Immature natural killer cell (primary cell): Measurements from ENCODE around the gene CYP51A1. TPM values are rescaled to one million over a fixed set of nuclear protein-coding genes. Genes with fewer than 3 reads are reported as not detected.

ENCODE experiments used
- polyA plus RNA-seq, 3 donors: library from polyadenylated mRNA; unstranded; fragments of 300-500 nt; fragmentation: Illumina TruSeq; gene quantifications; one replicate each; pipeline ENCODE4 v1.2.3, GENCODE V29; 2021

CYP51A1 gene
- polyA plus RNA-seq, 3 donors from 2014 or later = 8.2 to 17.1 (median 16.9) TPM

Other genes starting within 250 kb of the CYP51A1 start
- gene AKAP9, start 193.6 kb downstream of the CYP51A1 start, polyA plus RNA-seq = 10 to 100 TPM in 2 of 3 donors, 1 to 10 TPM in 1; 8.1 to 38.1 (median 10.5) TPM
- not detected for gene LRRD1, start 44.7 kb upstream of the CYP51A1 start, polyA plus RNA-seq
- 10 to 100 TPM in 1 of 3 donors, 1 to 10 TPM in 2; 7.0 to 21.3 (median 7.4) TPM for gene KRIT1, start 111.4 kb upstream of the CYP51A1 start, polyA plus RNA-seq
- gene ANKIB1, start 111.5 kb upstream of the CYP51A1 start, polyA plus RNA-seq = 10 to 100 TPM in 2 of 3 donors, 1 to 10 TPM in 1; 9.6 to 18.6 (median 13.4) TPM